GM21737 (cell line): Measurements from ENCODE around the gene CNOT6L.
"Not testable (repeated sequence)": the region's sequence is repeated elsewhere in the genome, so short reads cannot be mapped to it uniquely, and the experiment has no call there.

ENCODE experiments used
- ATAC-seq: cut with Tn5 transposase; IDR thresholded peaks from one replicate; pipeline ENCODE4 v1.9.1; 2021; ENCODE audit warnings: mild to moderate bottlenecking, moderate library complexity; ENCODE audit not compliant: unreplicated experiment

CNOT6L gene

GRCh38 chr4:77783895-77784294, 35.3 kb downstream of the CNOT6L start:
- no peak for ATAC-seq

DNA sequence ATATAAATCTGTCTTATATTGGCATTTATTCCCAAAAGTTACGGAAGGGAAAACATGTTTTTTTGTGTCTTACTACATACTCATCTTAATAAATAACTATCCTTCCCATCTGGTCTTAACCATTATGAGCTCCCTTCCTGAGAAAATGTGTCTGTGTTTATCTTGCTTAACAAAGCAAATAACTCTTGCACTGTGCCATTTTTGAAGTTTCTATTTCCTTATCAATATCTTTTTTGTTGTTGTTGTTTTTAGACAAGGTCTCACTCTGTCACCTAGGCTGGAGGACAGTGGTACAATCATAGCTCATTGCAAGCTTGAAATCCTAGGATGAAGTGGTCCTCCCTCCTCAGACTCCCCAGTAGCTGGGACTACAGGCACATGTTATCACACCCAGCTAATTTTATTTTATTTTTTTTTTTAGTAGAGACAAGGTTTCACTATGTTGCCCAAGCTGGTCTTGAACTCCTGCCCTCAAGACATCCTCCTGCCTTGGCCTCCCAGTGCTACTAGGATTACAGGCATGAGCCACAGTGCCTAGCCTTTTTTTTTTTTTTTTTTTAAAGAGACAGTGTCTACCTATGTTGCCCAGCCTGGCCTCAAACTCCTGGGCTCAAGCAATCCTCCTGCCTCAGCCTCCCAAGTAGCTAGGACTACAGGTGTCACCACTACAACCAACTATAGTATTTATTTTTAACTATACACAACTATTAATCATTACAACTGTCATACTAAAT, 36.9 kb downstream of the CNOT6L start:
- no peak for ATAC-seq

GRCh38 chr4:77780762-77781161, 38.4 kb downstream of the CNOT6L start:
- not testable (repeated sequence) for ATAC-seq

DNA sequence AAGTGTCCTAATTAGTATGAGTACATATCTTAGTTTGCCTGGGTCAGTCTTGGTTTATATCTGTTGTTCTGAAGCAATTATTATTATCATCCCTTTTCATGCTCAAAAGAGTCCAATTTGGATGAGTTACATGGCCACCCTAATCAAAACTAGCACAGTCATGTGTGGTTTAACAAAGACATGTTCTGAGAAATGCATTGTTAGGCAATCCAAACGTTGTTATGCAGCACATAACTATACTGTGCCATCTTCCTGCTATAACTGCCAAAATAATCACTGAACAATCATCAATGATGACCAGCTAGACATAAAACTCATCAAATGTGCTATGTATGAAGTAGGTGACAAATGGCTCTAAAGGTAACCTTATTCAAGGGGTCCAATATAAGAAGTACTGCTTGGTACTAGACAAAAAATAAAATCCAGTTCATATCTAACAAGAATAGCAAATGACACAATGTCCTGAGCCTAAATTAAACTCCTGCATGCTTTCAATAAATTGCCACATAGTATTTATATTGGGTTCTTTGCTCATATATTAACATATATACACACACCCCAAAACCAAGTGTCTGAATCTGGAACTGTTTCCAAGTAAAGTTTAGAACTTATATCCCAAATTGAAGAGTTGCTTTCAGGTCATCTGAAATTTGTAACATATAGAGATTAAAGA, 41.9 kb downstream of the CNOT6L start:
- no peak for ATAC-seq

GRCh38 chr4:77776182-77777134, 42.7 kb downstream of the CNOT6L start:
- ATAC-seq = no peak

GRCh38 chr4:77773101-77773500, 46.1 kb downstream of the CNOT6L start:
- no peak for ATAC-seq

GRCh38 chr4:77771566-77771965, 47.6 kb downstream of the CNOT6L start:
- ATAC-seq = no peak

DNA sequence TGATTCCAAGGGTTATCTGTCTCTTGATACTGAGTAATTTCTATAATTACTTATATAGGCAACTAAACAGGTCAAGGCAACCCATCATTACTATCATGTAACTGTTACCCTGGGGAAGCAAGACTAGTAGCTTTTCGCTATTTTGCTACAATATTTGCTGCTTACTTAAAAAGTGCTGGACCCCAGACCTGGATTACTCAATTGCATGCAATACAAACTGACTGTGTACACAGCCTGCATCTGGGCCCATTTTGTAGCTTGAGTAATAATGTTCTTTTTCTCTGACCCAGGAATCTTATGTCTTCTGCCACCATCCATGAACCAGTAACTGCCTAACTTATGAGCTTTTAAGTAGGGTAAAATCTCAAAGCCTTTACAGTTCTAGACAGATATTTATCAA, 53.4 kb downstream of the CNOT6L start:
- no peak for ATAC-seq

DNA sequence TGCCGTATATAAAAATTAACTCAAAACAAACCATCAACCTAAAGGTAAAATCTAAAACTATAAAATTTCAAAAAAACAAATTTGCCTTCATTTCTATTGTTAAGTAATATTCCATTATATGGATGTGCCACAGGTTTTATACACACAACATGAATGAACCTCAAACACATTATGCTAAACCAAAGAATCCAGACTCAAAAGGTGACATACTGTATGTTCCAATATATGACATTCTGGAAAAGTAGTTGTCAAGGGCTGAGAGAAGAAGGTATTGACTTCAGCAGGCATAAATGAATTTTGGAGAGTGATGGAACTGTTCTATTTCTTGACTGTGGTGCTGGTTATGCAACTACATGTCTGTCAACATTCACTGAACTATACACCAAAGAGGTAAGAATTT, 56.6 kb downstream of the CNOT6L start:
- ATAC-seq = no peak

- no peak for ATAC-seq
Measured at GRCh38 chr4:77761595-77761994, 57.6 kb downstream of the CNOT6L start.

DNA sequence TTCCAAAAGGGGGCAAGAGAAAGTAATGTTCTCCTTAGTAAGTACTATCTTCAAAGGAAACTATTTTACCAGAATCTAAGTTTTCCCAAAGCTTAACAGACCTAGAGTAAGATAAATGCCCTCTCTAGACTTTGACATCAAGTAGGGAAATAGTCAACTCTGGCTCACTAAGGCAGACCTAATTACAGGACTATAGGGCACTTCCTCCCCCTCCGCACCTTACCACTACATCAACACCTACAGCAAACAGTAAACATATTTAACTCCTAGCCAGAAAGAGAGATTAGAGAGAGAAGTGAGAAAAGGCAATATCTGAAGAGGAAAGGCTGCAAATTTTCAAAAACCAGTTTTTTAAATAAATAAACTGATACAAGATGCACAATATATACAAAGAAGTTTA, 60.4 kb downstream of the CNOT6L start:
- no peak for ATAC-seq

DNA sequence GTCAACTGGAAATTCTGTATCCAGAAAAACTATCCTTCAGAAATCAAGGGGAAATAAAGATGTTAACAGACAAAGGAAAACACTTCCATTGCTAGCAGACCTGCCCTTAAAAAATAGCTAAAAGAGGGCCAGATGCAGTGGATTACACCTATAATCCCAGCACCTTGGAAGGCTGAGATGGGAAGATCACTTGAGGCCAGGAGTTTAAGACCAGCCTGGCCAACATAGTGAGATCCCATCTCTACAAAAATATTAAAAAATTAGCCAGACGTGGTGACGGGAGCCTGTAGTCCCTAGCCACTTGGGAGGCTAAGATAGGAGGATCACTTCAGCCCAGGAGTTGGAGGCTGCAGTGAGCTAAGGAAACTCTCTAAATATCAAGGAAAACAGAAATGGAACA, 67.4 kb downstream of the CNOT6L start:
- no peak for ATAC-seq

DNA sequence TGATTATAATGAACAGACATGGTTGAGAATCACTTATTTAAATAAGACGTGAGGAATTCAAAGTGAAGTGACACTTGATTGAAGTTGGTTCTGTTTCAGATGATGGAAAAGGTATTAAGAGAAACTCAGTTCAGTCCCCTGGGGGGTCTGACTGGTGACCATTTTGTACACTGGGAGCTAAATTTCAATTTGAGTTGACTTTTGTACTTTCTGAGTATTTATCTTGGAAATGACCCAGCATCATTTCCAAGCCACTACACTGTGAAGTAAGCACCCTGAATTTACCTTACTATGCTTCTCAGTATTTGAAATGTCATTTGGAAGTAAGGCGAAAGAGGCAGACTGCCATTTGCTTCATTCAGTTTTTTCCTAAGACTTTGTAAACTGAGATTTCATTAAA, 73.4 kb downstream of the CNOT6L start:
- no peak for ATAC-seq

DNA sequence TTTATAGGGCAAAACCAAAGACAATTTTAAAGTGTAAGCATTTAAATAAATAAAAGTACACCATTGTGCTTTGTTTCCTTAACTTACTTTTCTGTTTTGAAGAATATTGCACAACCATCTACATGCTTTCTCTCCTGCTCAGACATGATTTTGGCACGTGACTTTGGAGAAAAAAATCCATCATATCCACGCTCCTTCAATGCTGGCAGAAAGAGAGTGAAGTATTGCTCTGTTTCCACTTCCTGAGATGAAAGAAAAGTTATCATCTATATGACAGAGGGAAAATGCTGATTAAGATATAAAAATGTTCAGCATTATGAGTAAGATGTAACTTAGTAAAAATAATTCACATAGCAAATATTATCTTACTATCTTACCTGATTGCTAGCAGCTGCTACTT, 77.1 kb downstream of the CNOT6L start:
- ATAC-seq = no peak

GRCh38 chr4:77740480-77740879, 78.7 kb downstream of the CNOT6L start:
- no peak for ATAC-seq

GRCh38 chr4:77734928-77735327, 84.2 kb downstream of the CNOT6L start:
- ATAC-seq = peak; percentile 82

GRCh38 chr4:77731656-77732055, 87.5 kb downstream of the CNOT6L start:
- ATAC-seq = no peak

- ATAC-seq = no peak
Measured at GRCh38 chr4:77728420-77728819, 90.7 kb downstream of the CNOT6L start.

DNA sequence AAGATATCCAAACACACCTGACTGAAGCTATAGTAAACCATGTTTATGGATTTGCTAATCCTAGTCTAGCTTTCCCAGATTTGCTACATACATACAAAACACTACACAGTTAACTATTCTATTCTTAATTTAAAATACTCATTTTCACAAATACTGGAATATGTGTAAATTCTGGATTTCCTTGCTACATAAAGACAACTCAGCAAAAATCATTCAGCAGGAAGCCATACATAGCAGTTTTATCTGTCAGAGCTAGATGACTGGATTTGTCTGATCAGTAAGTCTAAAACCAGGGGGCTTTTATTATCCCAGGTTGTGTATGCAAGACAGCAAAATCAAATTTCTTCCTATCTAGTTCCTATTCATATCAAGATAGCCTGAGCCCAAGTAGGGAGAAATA, 98.1 kb downstream of the CNOT6L start:
- ATAC-seq = no peak

GRCh38 chr4:77718500-77718899, 100.7 kb downstream of the CNOT6L start:
- ATAC-seq = not testable (repeated sequence)
